OCI-LY1 (cell line): ENCODE data around the gene NFIA.

Source experiments
- H2AFZ ChIP-seq: fragments of 200-600 bp; sonication (generic), shearing (Covaris generic); 2 replicates; pipeline ENCODE4 v1.6.0; 2014; ENCODE audit warnings: antibody characterized with exemption, mild to moderate bottlenecking, low read length
- H3F3A ChIP-seq: fragments of 200-600 bp; sonication (generic), shearing (Covaris generic); 2 replicates; pipeline ENCODE4 v1.6.0; 2014; ENCODE audit warnings: mild to moderate bottlenecking, antibody characterized with exemption, low read length, moderate library complexity; ENCODE audit not compliant: insufficient read depth
- H3K27ac ChIP-seq: fragments of 200-600 bp; sonication (generic); 2 replicates; pipeline ENCODE4 v1.5.1; 2014; ENCODE audit warnings: low read length, mixed run types, mild to moderate bottlenecking, low read depth; ENCODE audit not compliant: poor library complexity, severe bottlenecking
- H3K27me3 ChIP-seq: fragments of 200-600 bp; sonication (generic); 2 replicates; pipeline ENCODE4 v1.6.0; 2014; ENCODE audit warnings: antibody characterized with exemption, mild to moderate bottlenecking, low read length, moderate library complexity; ENCODE audit not compliant: insufficient read depth
- H3K36me3 ChIP-seq: fragments of 200-600 bp; sonication (generic); 2 replicates; pipeline ENCODE4 v1.6.1; 2014; ENCODE audit warnings: mild to moderate bottlenecking, antibody characterized with exemption, low read length, moderate library complexity, mixed read lengths; ENCODE audit not compliant: insufficient read depth
- H3K4me1 ChIP-seq: fragments of 200-600 bp; sonication (generic); 2 replicates; pipeline ENCODE4 v1.5.1; 2014; ENCODE audit warnings: mild to moderate bottlenecking, low read length, moderate library complexity; ENCODE audit not compliant: insufficient read depth, severe bottlenecking
- H3K4me2 ChIP-seq: fragments of 200-600 bp; sonication (generic), shearing (Covaris generic); 2 replicates; pipeline ENCODE4 v1.6.1; 2014; ENCODE audit warnings: low read length
- H3K4me3 ChIP-seq: fragments of 200-600 bp; sonication (generic); 2 replicates; pipeline ENCODE4 v1.5.1; 2014; ENCODE audit warnings: low read length, low read depth, mild to moderate bottlenecking, mixed read lengths; ENCODE audit not compliant: poor library complexity, severe bottlenecking
- H3K79me2 ChIP-seq: fragments of 200-600 bp; shearing (Covaris generic); 2 replicates; pipeline ENCODE4 v1.6.1; 2016; ENCODE audit warnings: mixed run types, low read length, mixed read lengths; ENCODE audit not compliant: insufficient read depth
- H3K9ac ChIP-seq: fragments of 200-600 bp; sonication (generic), shearing (Covaris generic); 2 replicates; pipeline ENCODE4 v1.6.1; 2014; ENCODE audit warnings: mild to moderate bottlenecking, low read length, mixed read lengths
- H3K9me2 ChIP-seq: fragments of 200-600 bp; sonication (generic), shearing (Covaris generic); 2 replicates; pipeline ENCODE4 v1.6.1; 2014; ENCODE audit warnings: low read depth, mild to moderate bottlenecking, low read length, mixed read lengths
- H3K9me3 ChIP-seq: fragments of 200-600 bp; shearing (Covaris generic); 2 replicates; pipeline ENCODE4 v1.6.1; 2014; ENCODE audit warnings: low read length, mixed read lengths
- H4K20me1 ChIP-seq: fragments of 200-600 bp; sonication (generic), shearing (Covaris generic); 2 replicates; pipeline ENCODE4 v1.6.0; 2016; ENCODE audit warnings: mild to moderate bottlenecking, low read length; ENCODE audit not compliant: insufficient read depth
- CTCF ChIP-seq: fragments of 200-600 bp; sonication (generic), shearing (Covaris generic); IDR thresholded peaks from 2 replicates; pipeline ENCODE4 v1.5.1; 2017; ENCODE audit warnings: mild to moderate bottlenecking, antibody characterized with exemption, low read length, moderate library complexity, mixed read lengths
- EZH2 ChIP-seq: fragments of 200-600 bp; sonication (generic), shearing (Covaris generic); IDR thresholded peaks from 2 replicates; pipeline ENCODE4 v1.8.0; 2017; ENCODE audit warnings: borderline replicate concordance, mixed run types, mild to moderate bottlenecking, antibody characterized with exemption, low read length, moderate library complexity, mixed read lengths

Gene NFIA

DNA sequence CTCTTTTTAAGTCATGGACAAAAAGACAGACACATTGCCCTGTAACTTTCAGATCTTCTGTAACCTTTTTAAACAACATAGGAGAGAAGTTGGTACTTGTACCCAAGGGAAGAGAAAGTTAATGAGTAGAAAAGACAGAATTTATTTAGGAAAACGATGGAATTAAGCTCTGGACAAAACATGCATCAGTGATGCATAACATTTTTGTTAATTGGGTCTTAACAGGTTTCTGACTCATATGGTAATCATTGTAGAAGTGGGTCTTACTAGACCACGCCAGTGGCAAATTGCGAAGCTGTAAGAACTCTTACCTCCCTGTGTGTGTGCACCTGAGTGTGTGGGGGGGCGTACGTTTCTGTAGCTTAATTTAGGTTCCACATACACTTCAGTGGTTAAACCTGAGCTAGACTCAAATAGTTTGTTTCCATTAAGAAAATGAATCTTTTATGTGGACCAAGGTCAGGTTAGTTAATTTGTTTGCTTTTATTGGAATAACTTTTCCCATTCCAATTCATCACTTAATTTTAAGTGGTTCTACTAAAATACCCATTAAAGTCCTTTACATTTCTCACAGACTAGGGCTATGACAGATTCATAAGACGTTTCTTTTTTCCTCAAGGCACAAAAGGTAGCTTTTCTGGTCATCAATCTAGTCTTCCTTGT is 48.1 kb downstream of the NFIA start:
- Histone ChIP-seq H3K4me1 (peaks cover 41% of the 10 kb centered on the region), H3K9me3 (no peaks in the 10 kb centered on the region), H3K9ac (no peak overlapping the region), H3K27ac (no peak overlapping the region), H3K36me3 (peaks cover 3% of the 10 kb centered on the region; the same call in 1 of the 2 replicates), H3K79me2 (0 out of 2 replicates have a peak, but pooled peaks cover 4% of the 10 kb centered on the region), H3K4me2 (no peak overlapping the region), H3F3A (no peaks in the 10 kb centered on the region), H3K4me3 (no peak overlapping the region), H3K9me2 (no peaks in the 10 kb centered on the region), H4K20me1 (no peaks in the 10 kb centered on the region), H2AFZ (no peak overlapping the region), H3K27me3 (no peaks in the 10 kb centered on the region)
- TF ChIP-seq CTCF = no peak
- no peak for TF ChIP-seq EZH2

- TF ChIP-seq EZH2 (no peak), CTCF (no peak)
- no peak overlapping the region for H3K27ac ChIP-seq
- 0 out of 2 replicates have a peak, but pooled peaks cover 4% of the 10 kb centered on the region for H3K79me2 ChIP-seq
- no peak overlapping the region for H3K4me2 ChIP-seq
- no peak overlapping the region for H3K4me3 ChIP-seq
- peaks cover 3% of the 10 kb centered on the region; the same call in 1 of the 2 replicates for H3K36me3 ChIP-seq
- H4K20me1 ChIP-seq = no peaks in the 10 kb centered on the region
- no peaks in the 10 kb centered on the region for H3K27me3 ChIP-seq
- no peaks in the 10 kb centered on the region for H3F3A ChIP-seq
- no peaks in the 10 kb centered on the region for H3K9me3 ChIP-seq
- H2AFZ ChIP-seq = no peak overlapping the region
- no peak overlapping the region for H3K9ac ChIP-seq
- no peaks in the 10 kb centered on the region for H3K9me2 ChIP-seq
- peaks cover 43% of the 10 kb centered on the region for H3K4me1 ChIP-seq
These were observed 48.9 kb downstream of the NFIA start for GRCh38 chr1:61131248-61131647.

- no peaks in the 10 kb centered on the region for H3F3A ChIP-seq
- H3K27ac ChIP-seq = no peak overlapping the region
- no peaks in the 10 kb centered on the region for H4K20me1 ChIP-seq
- no peak overlapping the region for H3K9ac ChIP-seq
- no peak overlapping the region for H3K4me2 ChIP-seq
- 0 out of 2 replicates have a peak, but pooled peaks cover 4% of the 10 kb centered on the region for H3K79me2 ChIP-seq
- H3K9me3 ChIP-seq = no peaks in the 10 kb centered on the region
- peaks cover 43% of the 10 kb centered on the region for H3K4me1 ChIP-seq
- H2AFZ ChIP-seq = no peak overlapping the region
- no peak for TF ChIP-seq EZH2
- H3K4me3 ChIP-seq = no peak overlapping the region
- H3K36me3 ChIP-seq = peaks cover 3% of the 10 kb centered on the region; the same call in 1 of the 2 replicates
- no peaks in the 10 kb centered on the region for H3K9me2 ChIP-seq
- no peaks in the 10 kb centered on the region for H3K27me3 ChIP-seq
These were observed 49.4 kb downstream of the NFIA start for GRCh38 chr1:61131716-61132115.
